HPDE6-E6E7 (cell line): ENCODE data around the gene FHOD3.

ENCODE experiments used
- DNase-seq: peaks from one replicate; pipeline ENCODE4 v3.0.0; 2011; ENCODE audit warnings: missing footprints; ENCODE audit errors: extremely low spot score

Gene FHOD3

GRCh38 chr18:36481201-36481657 is 183.7 kb downstream of the FHOD3 start:
- DNase-seq = no peak

- no peak for DNase-seq
Observed at GRCh38 chr18:36481935-36482334, 184.4 kb downstream of the FHOD3 start.

GRCh38 chr18:36484591-36484990 is 187.1 kb downstream of the FHOD3 start:
- DNase-seq = no peak

GRCh38 chr18:36485772-36486171 is 188.3 kb downstream of the FHOD3 start:
- no peak for DNase-seq

- DNase-seq = no peak
Observed at GRCh38 chr18:36488131-36488530, 190.6 kb downstream of the FHOD3 start.

- DNase-seq = no peak
Observed at GRCh38 chr18:36490897-36491296, 193.4 kb downstream of the FHOD3 start.

- DNase-seq = no peak
Observed at GRCh38 chr18:36492604-36493329, 195.3 kb downstream of the FHOD3 start.

GRCh38 chr18:36493349-36494159 is 196.0 kb downstream of the FHOD3 start:
- DNase-seq = no peak

GRCh38 chr18:36494160-36494437 is 196.6 kb downstream of the FHOD3 start:
- DNase-seq = no peak

- DNase-seq = no peak
Observed at GRCh38 chr18:36496022-36496421, 198.5 kb downstream of the FHOD3 start.

- no peak for DNase-seq
Observed at GRCh38 chr18:36499938-36500337, 202.4 kb downstream of the FHOD3 start.

GRCh38 chr18:36501100-36501499 is 203.6 kb downstream of the FHOD3 start:
- no peak for DNase-seq

- no peak for DNase-seq
Observed at GRCh38 chr18:36503477-36503876, 206.0 kb downstream of the FHOD3 start.

- DNase-seq = no peak
Observed at GRCh38 chr18:36504928-36505327, 207.4 kb downstream of the FHOD3 start.

- DNase-seq = no peak
Observed at GRCh38 chr18:36505665-36506064, 208.2 kb downstream of the FHOD3 start.

- no peak for DNase-seq
Observed at GRCh38 chr18:36509646-36510197, 212.2 kb downstream of the FHOD3 start.

GRCh38 chr18:36511791-36512352 is 214.4 kb downstream of the FHOD3 start:
- DNase-seq = no peak

- no peak for DNase-seq
Observed at GRCh38 chr18:36513556-36513955, 216.0 kb downstream of the FHOD3 start.

GRCh38 chr18:36514778-36515177 is 217.3 kb downstream of the FHOD3 start:
- DNase-seq = no peak

- DNase-seq = no peak
Observed at GRCh38 chr18:36516258-36516657, 218.7 kb downstream of the FHOD3 start.

- DNase-seq = no peak
Observed at GRCh38 chr18:36516726-36517125, 219.2 kb downstream of the FHOD3 start.

- DNase-seq = no peak
Observed at GRCh38 chr18:36518839-36519238, 221.3 kb downstream of the FHOD3 start.

- no peak for DNase-seq
Observed at GRCh38 chr18:36519358-36519757, 221.8 kb downstream of the FHOD3 start.
